Stimulated activated memory B cell treated with anti-CD40 and anti-IgM and Interleukin-4, amounts not matched to agents 10 μg/mL and 1 μg/mL and 100 μg/mL, for 72 hours (primary cell): Measurements from ENCODE around the gene TMEM270.
"Not testable (repeated sequence)": the region's sequence is repeated elsewhere in the genome, so short reads cannot be mapped to it uniquely, and the experiment has no call there.

Experiments
- ATAC-seq: fragments of 150-1000 bp; cut with Tn5 transposase; 2 replicates; pipeline ENCODE4 v1.10.0; 2021
- H3K27ac Mint-ChIP-seq: one replicate; pipeline ENCODE4 v1.8.0; 2022; ENCODE audit warnings: mild to moderate bottlenecking, mixed read lengths
- H3K27me3 Mint-ChIP-seq: one replicate; pipeline ENCODE4 v1.8.0; 2022; ENCODE audit warnings: mixed read lengths
- H3K36me3 Mint-ChIP-seq: one replicate; pipeline ENCODE4 v1.8.0; 2022; ENCODE audit warnings: mixed read lengths
- H3K4me1 Mint-ChIP-seq: one replicate; pipeline ENCODE4 v1.8.0; 2022; ENCODE audit warnings: mixed read lengths
- H3K4me3 Mint-ChIP-seq: one replicate; pipeline ENCODE4 v1.8.0; 2022; ENCODE audit warnings: mild to moderate bottlenecking, moderate library complexity, mixed read lengths
- H3K9me3 Mint-ChIP-seq: one replicate; pipeline ENCODE4 v1.8.0; 2022; ENCODE audit warnings: mixed read lengths

TMEM270 gene

GRCh38 chr7:73829505-73829904 is 31.5 kb upstream of the TMEM270 start:
- Mint-ChIP-seq H3K36me3 (no peaks in the 10 kb centered on the region), H3K4me3 (no peak overlapping the region), H3K27ac (no peak overlapping the region), H3K27me3 (peaks cover 19% of the 10 kb centered on the region), H3K9me3 (no peaks in the 10 kb centered on the region), H3K4me1 (peaks cover 32% of the 10 kb centered on the region)
- ATAC-seq, result no peak

- Mint-ChIP-seq H3K27ac (no peak overlapping the region), H3K36me3 (no peaks in the 10 kb centered on the region), H3K4me1 (peaks cover 32% of the 10 kb centered on the region), H3K4me3 (no peak overlapping the region), H3K9me3 (no peaks in the 10 kb centered on the region), H3K27me3 (peaks cover 19% of the 10 kb centered on the region)
- ATAC-seq, result no peak
Observed at GRCh38 chr7:73829921-73830680, 30.9 kb upstream of the TMEM270 start.

- Mint-ChIP-seq H3K36me3 (no peaks in the 10 kb centered on the region), H3K9me3 (no peaks in the 10 kb centered on the region)
Observed at GRCh38 chr7:73830681-73831583, 30.0 kb upstream of the TMEM270 start, which contains the start of gene CLDN4. Gene CLDN4 (plus strand): TSS chr7:73830996. CDS start chr7:73831202, 206 bp downstream.

GRCh38 chr7:73831584-73831833 is 29.4 kb upstream of the TMEM270 start:
- H3K27me3 Mint-ChIP-seq, result peaks cover 19% of the 10 kb centered on the region
- no peaks in the 10 kb centered on the region for H3K9me3 Mint-ChIP-seq
- H3K4me3 Mint-ChIP-seq, result no peak overlapping the region
- no peak for ATAC-seq
- no peak overlapping the region for H3K27ac Mint-ChIP-seq
- peaks cover 27% of the 10 kb centered on the region for H3K4me1 Mint-ChIP-seq
- no peaks in the 10 kb centered on the region for H3K36me3 Mint-ChIP-seq

More at GRCh38 chr7:73830681-73831583, 30.0 kb upstream of the TMEM270 start, which contains the start of gene CLDN4:
- Mint-ChIP-seq H3K27ac (no peak within 1 kb of the TSS), H3K27me3 (peaks cover 19% of the 10 kb centered on the region), H3K4me3 (no peak within 1 kb of the TSS), H3K4me1 (peaks cover 32% of the 10 kb centered on the region)
- no peak for ATAC-seq

- H3K4me3 Mint-ChIP-seq, result no peak overlapping the region
- H3K36me3 Mint-ChIP-seq, result no peaks in the 10 kb centered on the region
- no peak for ATAC-seq
- peaks cover 19% of the 10 kb centered on the region for H3K27me3 Mint-ChIP-seq
- H3K27ac Mint-ChIP-seq, result no peak overlapping the region
- no peaks in the 10 kb centered on the region for H3K9me3 Mint-ChIP-seq
- peaks cover 21% of the 10 kb centered on the region for H3K4me1 Mint-ChIP-seq
Observed at GRCh38 chr7:73831834-73832651, 28.9 kb upstream of the TMEM270 start.

GRCh38 chr7:73832806-73833205 is 28.2 kb upstream of the TMEM270 start:
- H3K4me1 Mint-ChIP-seq, result peaks cover 14% of the 10 kb centered on the region
- H3K27ac Mint-ChIP-seq, result no peak overlapping the region
- H3K4me3 Mint-ChIP-seq, result no peak overlapping the region
- ATAC-seq, result no peak
- no peaks in the 10 kb centered on the region for H3K36me3 Mint-ChIP-seq
- H3K27me3 Mint-ChIP-seq, result peaks cover 19% of the 10 kb centered on the region
- H3K9me3 Mint-ChIP-seq, result no peaks in the 10 kb centered on the region

GRCh38 chr7:73833251-73833919 is 27.6 kb upstream of the TMEM270 start:
- Mint-ChIP-seq H3K9me3 (no peaks in the 10 kb centered on the region), H3K27me3 (peaks cover 19% of the 10 kb centered on the region), H3K27ac (no peak overlapping the region), H3K4me1 (peaks cover 8% of the 10 kb centered on the region), H3K4me3 (no peak overlapping the region), H3K36me3 (no peaks in the 10 kb centered on the region)
- no peak for ATAC-seq

GRCh38 chr7:73834626-73835191 is 26.2 kb upstream of the TMEM270 start:
- Mint-ChIP-seq H3K27me3 (peaks cover 14% of the 10 kb centered on the region), H3K9me3 (no peaks in the 10 kb centered on the region)

GRCh38 chr7:73837167-73837566 is 23.8 kb upstream of the TMEM270 start:
- not testable (repeated sequence) for H3K36me3 Mint-ChIP-seq, H3K27ac Mint-ChIP-seq, H3K27me3 Mint-ChIP-seq, ATAC-seq, H3K9me3 Mint-ChIP-seq, H3K4me3 Mint-ChIP-seq, H3K4me1 Mint-ChIP-seq

More at GRCh38 chr7:73834626-73835191, 26.2 kb upstream of the TMEM270 start:
- H3K36me3 Mint-ChIP-seq, result no peaks in the 10 kb centered on the region
- H3K27ac Mint-ChIP-seq, result no peak overlapping the region
- H3K4me1 Mint-ChIP-seq, result no peaks in the 10 kb centered on the region
- H3K4me3 Mint-ChIP-seq, result no peak overlapping the region
- no peak for ATAC-seq

- Mint-ChIP-seq H3K4me1 (peaks cover 8% of the 10 kb centered on the region), H3K36me3 (no peaks in the 10 kb centered on the region), H3K4me3 (no peak overlapping the region), H3K9me3 (no peaks in the 10 kb centered on the region), H3K27ac (no peak overlapping the region), H3K27me3 (no peaks in the 10 kb centered on the region)
- ATAC-seq, result no peak
Observed at GRCh38 chr7:73838642-73839041, 22.3 kb upstream of the TMEM270 start.

GRCh38 chr7:73839290-73839689 is 21.7 kb upstream of the TMEM270 start:
- peaks cover 15% of the 10 kb centered on the region for H3K4me1 Mint-ChIP-seq
- H3K4me3 Mint-ChIP-seq, result no peak overlapping the region
- H3K36me3 Mint-ChIP-seq, result no peaks in the 10 kb centered on the region
- no peaks in the 10 kb centered on the region for H3K27me3 Mint-ChIP-seq
- no peak overlapping the region for H3K27ac Mint-ChIP-seq
- H3K9me3 Mint-ChIP-seq, result no peaks in the 10 kb centered on the region
- no peak for ATAC-seq

GRCh38 chr7:73839743-73840714 is 20.9 kb upstream of the TMEM270 start:
- Mint-ChIP-seq H3K9me3 (no peaks in the 10 kb centered on the region), H3K27ac (no peak overlapping the region), H3K4me3 (no peak overlapping the region), H3K27me3 (no peaks in the 10 kb centered on the region), H3K4me1 (peaks cover 20% of the 10 kb centered on the region), H3K36me3 (no peaks in the 10 kb centered on the region)
- ATAC-seq, result no peak

- H3K9me3 Mint-ChIP-seq, result no peaks in the 10 kb centered on the region
- peak overlapping the region; percentile 34 for H3K4me3 Mint-ChIP-seq
- H3K4me1 Mint-ChIP-seq, result peaks cover 27% of the 10 kb centered on the region
- no peak for ATAC-seq
- no peaks in the 10 kb centered on the region for H3K36me3 Mint-ChIP-seq
- no peak overlapping the region for H3K27ac Mint-ChIP-seq
- H3K27me3 Mint-ChIP-seq, result no peaks in the 10 kb centered on the region
Observed at GRCh38 chr7:73840715-73841379, 20.1 kb upstream of the TMEM270 start.
